Omental fat pad (tissue), 4 donors: Measurements from ENCODE around the gene ARMH3. TPM values are rescaled to one million over a fixed set of nuclear protein-coding genes. Genes with fewer than 3 reads are reported as not detected.

Experiments
- ATAC-seq: fragments of 150-250 bp; one replicate; pipeline ENCODE4 v1.9.1; 2016; ENCODE audit warnings: mild to moderate bottlenecking, moderate library complexity; ENCODE audit not compliant: low FRiP score
- DNase-seq: peaks from one replicate; pipeline ENCODE4 v3.0.0-alpha.2; 2019; ENCODE audit warnings: low spot score
- CTCF ChIP-seq, 3 donors: fragments of 450-650 bp; IDR thresholded peaks; one replicate each; pipeline ENCODE4 v1.5.1; 2016 to 2017; ENCODE audit warnings: antibody characterized with exemption in 3 of 3, mild to moderate bottlenecking in 3 of 3, moderate library complexity in 2 of 3
- total RNA-seq, 4 donors: library from RNA; depleted of rRNA; stranded (reverse); fragments of >200 nt; gene quantifications; one replicate each; pipeline ENCODE4 v1.1.0, GENCODE V29; 2016

Gene ARMH3
- total RNA-seq, 4 donors from 2014 or later: 10.0 to 61.8 (median 12.7) TPM

GRCh38 chr10:101958691-101959090, 97.3 kb downstream of the ARMH3 start:
- DNase-seq (no peak), ATAC-seq (no peak)
- TF ChIP-seq CTCF (IDR thresholded peaks at IDR 0.05): no peak

GRCh38 chr10:101956898-101957297, 99.1 kb downstream of the ARMH3 start:
- no peak for TF ChIP-seq CTCF (IDR thresholded peaks at IDR 0.05)
- ATAC-seq: no peak
- no peak for DNase-seq

GRCh38 chr10:101956117-101956516, 99.9 kb downstream of the ARMH3 start:
- ATAC-seq (no peak), DNase-seq (no peak)
- TF ChIP-seq CTCF (IDR thresholded peaks at IDR 0.05): no peak

GRCh38 chr10:101952191-101952590, 103.8 kb downstream of the ARMH3 start:
- no peak for ATAC-seq
- no peak for TF ChIP-seq CTCF (IDR thresholded peaks at IDR 0.05)
- no peak for DNase-seq

- ATAC-seq (no peak), DNase-seq (no peak)
- TF ChIP-seq CTCF (IDR thresholded peaks at IDR 0.05): no peak
These were observed 105.8 kb downstream of the ARMH3 start for GRCh38 chr10:101950213-101950612.

- ATAC-seq: no peak
- no peak for DNase-seq
- TF ChIP-seq CTCF (IDR thresholded peaks at IDR 0.05): no peak
These were observed 114.1 kb downstream of the ARMH3 start for GRCh38 chr10:101941871-101942270.

GRCh38 chr10:101940916-101941315, 115.1 kb downstream of the ARMH3 start:
- DNase-seq (no peak), ATAC-seq (no peak)
- no peak for TF ChIP-seq CTCF (IDR thresholded peaks at IDR 0.05)
